ENCODE data around the gene MINDY4. TPM values are rescaled to one million over a fixed set of nuclear protein-coding genes. Genes with fewer than 3 reads are reported as not detected.
A peak's percentile ranks its signal among the peaks of the same experiment; 100 is the strongest.

MINDY4 gene
- total RNA-seq, 5 donors from 2014 or later (not counting 1 experiment from before 2014, with no cell fraction given), result 0.60 to 1.7 (median 1.2) TPM

- WGBS (ENCODE audit: insufficient coverage), result no CpG with 5 or more reads among the region's 1 CpG
- Histone ChIP-seq H3K27ac (ENCODE audit: low read length) (no peak overlapping the region), H3K4me3 (ENCODE audit: control insufficient read depth in 1 of 2, extremely low read depth in 1 of 2, low read length in 1 of 2) (peak overlapping the region in 1 of 2 donors; percentile 5), H3K27me3 (replicated peaks in 1 of 2; ENCODE audit: control insufficient read depth in 2 of 2, extremely low read depth in 1 of 2, insufficient read depth in 2 of 2, low read length in 1 of 2) (no peaks in the 10 kb centered on the region), H3K4me1 (ENCODE audit: control insufficient read depth in 1 of 2, extremely low read depth in 1 of 2, insufficient read depth in 2 of 2, low read length in 2 of 2) (peaks cover 6% of the 10 kb centered on the region in 2 experiments), H3K9me3 (no peaks in the 10 kb centered on the region), H3K36me3 (ENCODE audit: control insufficient read depth in 2 of 2, extremely low read depth in 1 of 2, insufficient read depth in 1 of 2, low read length in 1 of 2) (no peaks in the 10 kb centered on the region)
- H3K27me3 Mint-ChIP-seq, result no peaks in the 10 kb centered on the region
- no peak overlapping the region for H3K4me3 Mint-ChIP-seq
- H3K9me3 Mint-ChIP-seq, result no peaks in the 10 kb centered on the region
- ATAC-seq (replicated peaks in 1 of 4), result peak in 1 of 4 experiments; percentile 66
- POLR2A ChIA-PET, result no interaction called here
- peak overlapping the region in 1 of 2 donors; percentile 50 for H3K27ac Mint-ChIP-seq
- no peaks in the 10 kb centered on the region for H3K36me3 Mint-ChIP-seq
- DNase-seq, result no peak
- H3K4me1 Mint-ChIP-seq, result peaks cover 2 to 18% (median 15%) of the 10 kb centered on the region in 3 donors
- CTCF ChIA-PET, result interaction anchor here (0.7 kb wide), 2 partner anchors 160 to 326 kb away, joined by 3 to 4 read pairs; no protein-coding TSS in a partner anchor
Observed at GRCh38 chr7:30796105-30796869, 25.1 kb downstream of the MINDY4 start.

GRCh38 chr7:30797176-30798040 is 26.2 kb downstream of the MINDY4 start:
- ChIA-PET POLR2A (no interaction called here), CTCF (interaction anchor here in 1 of 2 donors (0.7 kb wide), 1 partner anchor 325 kb away, joined by 3 read pairs; no protein-coding TSS in a partner anchor)
- no peaks in the 10 kb centered on the region for H3K9me3 ChIP-seq
- H3K4me3 ChIP-seq (ENCODE audit: control insufficient read depth in 1 of 2, extremely low read depth in 1 of 2, low read length in 1 of 2), result no peak overlapping the region
- WGBS (ENCODE audit: insufficient coverage), result 91% methylated on average over 5 of the region's 8 CpGs
- Mint-ChIP-seq H3K4me1 (peaks cover 2 to 18% (median 15%) of the 10 kb centered on the region in 3 donors), H3K36me3 (no peaks in the 10 kb centered on the region), H3K9me3 (no peaks in the 10 kb centered on the region), H3K27me3 (no peaks in the 10 kb centered on the region), H3K4me3 (no peak overlapping the region), H3K27ac (peak overlapping the region in 1 of 2 donors; percentile 50)
- H3K27ac ChIP-seq (ENCODE audit: low read length), result no peak overlapping the region
- ATAC-seq (replicated peaks in 1 of 4) (no peak), DNase-seq (no peak)
- peaks cover 6% of the 10 kb centered on the region in 2 experiments for H3K4me1 ChIP-seq (ENCODE audit: control insufficient read depth in 1 of 2, extremely low read depth in 1 of 2, insufficient read depth in 2 of 2, low read length in 2 of 2)
- H3K27me3 ChIP-seq (replicated peaks in 1 of 2; ENCODE audit: control insufficient read depth in 2 of 2, extremely low read depth in 1 of 2, insufficient read depth in 2 of 2, low read length in 1 of 2), result no peaks in the 10 kb centered on the region
- no peaks in the 10 kb centered on the region for H3K36me3 ChIP-seq (ENCODE audit: control insufficient read depth in 2 of 2, extremely low read depth in 1 of 2, insufficient read depth in 1 of 2, low read length in 1 of 2)

GRCh38 chr7:30799206-30799975 is 28.2 kb downstream of the MINDY4 start:
- ChIA-PET CTCF (interaction anchor here in 1 of 2 donors (1.0 to 1.1 kb wide), 3 partner anchors 322 to 335 kb away, joined by 3 to 5 read pairs (median 4); no protein-coding TSS in a partner anchor), POLR2A (no interaction called here)
- H3K27me3 ChIP-seq (replicated peaks in 1 of 2; ENCODE audit: control insufficient read depth in 2 of 2, extremely low read depth in 1 of 2, insufficient read depth in 2 of 2, low read length in 1 of 2), result no peaks in the 10 kb centered on the region
- H3K4me1 Mint-ChIP-seq, result peaks cover 2 to 18% (median 15%) of the 10 kb centered on the region in 3 donors
- 100% methylated on average over 2 of the region's 2 CpGs for WGBS (ENCODE audit: insufficient coverage)
- H3K27me3 Mint-ChIP-seq, result no peaks in the 10 kb centered on the region
- peaks cover 6% of the 10 kb centered on the region in 2 experiments for H3K4me1 ChIP-seq (ENCODE audit: control insufficient read depth in 1 of 2, extremely low read depth in 1 of 2, insufficient read depth in 2 of 2, low read length in 2 of 2)
- ATAC-seq (replicated peaks in 1 of 4) (no peak), DNase-seq (no peak)
- no peaks in the 10 kb centered on the region for H3K36me3 ChIP-seq (ENCODE audit: control insufficient read depth in 2 of 2, extremely low read depth in 1 of 2, insufficient read depth in 1 of 2, low read length in 1 of 2)
- no peaks in the 10 kb centered on the region for H3K9me3 Mint-ChIP-seq
- no peak overlapping the region for H3K4me3 Mint-ChIP-seq
- no peak overlapping the region for H3K27ac ChIP-seq (ENCODE audit: low read length)
- H3K27ac Mint-ChIP-seq, result no peak overlapping the region
- H3K36me3 Mint-ChIP-seq, result no peaks in the 10 kb centered on the region
- no peaks in the 10 kb centered on the region for H3K9me3 ChIP-seq
- no peak overlapping the region for H3K4me3 ChIP-seq (ENCODE audit: control insufficient read depth in 1 of 2, extremely low read depth in 1 of 2, low read length in 1 of 2)

- POLR2A ChIA-PET, result no interaction called here
- H3K36me3 Mint-ChIP-seq, result no peaks in the 10 kb centered on the region
Observed at GRCh38 chr7:30799976-30800661, 28.9 kb downstream of the MINDY4 start.

GRCh38 chr7:30800785-30801252 is 29.6 kb downstream of the MINDY4 start:
- no peak overlapping the region for H3K4me3 Mint-ChIP-seq
- peaks cover 0 to 3% of the 10 kb centered on the region in 2 experiments for H3K27me3 ChIP-seq (replicated peaks in 1 of 2; ENCODE audit: control insufficient read depth in 2 of 2, extremely low read depth in 1 of 2, insufficient read depth in 2 of 2, low read length in 1 of 2)
- peaks cover 6% of the 10 kb centered on the region in 2 experiments for H3K4me1 ChIP-seq (ENCODE audit: control insufficient read depth in 1 of 2, extremely low read depth in 1 of 2, insufficient read depth in 2 of 2, low read length in 2 of 2)
- H3K27me3 Mint-ChIP-seq, result no peaks in the 10 kb centered on the region
- H3K27ac Mint-ChIP-seq, result no peak overlapping the region
- no peak overlapping the region for H3K27ac ChIP-seq (ENCODE audit: low read length)
- ChIA-PET CTCF (interaction anchor here in 1 of 2 donors (0.9 kb wide), 1 partner anchor 20 kb away, joined by 3 read pairs; no protein-coding TSS in a partner anchor), POLR2A (no interaction called here)
- no peaks in the 10 kb centered on the region for H3K9me3 ChIP-seq
- WGBS (ENCODE audit: insufficient coverage), result 51% methylated on average over 5 of the region's 6 CpGs
- no peak overlapping the region for H3K4me3 ChIP-seq (ENCODE audit: control insufficient read depth in 1 of 2, extremely low read depth in 1 of 2, low read length in 1 of 2)
- peaks cover 2 to 14% (median 13%) of the 10 kb centered on the region in 3 donors for H3K4me1 Mint-ChIP-seq
- DNase-seq (peak in 18 of 35 experiments; percentile 6 to 62 (median 13)), ATAC-seq (replicated peaks in 1 of 4) (peak in 3 of 4 experiments; percentile 34 to 55 (median 51))
- no peaks in the 10 kb centered on the region for H3K36me3 ChIP-seq (ENCODE audit: control insufficient read depth in 2 of 2, extremely low read depth in 1 of 2, insufficient read depth in 1 of 2, low read length in 1 of 2)
- H3K9me3 Mint-ChIP-seq, result no peaks in the 10 kb centered on the region
- H3K36me3 Mint-ChIP-seq, result no peaks in the 10 kb centered on the region

More at GRCh38 chr7:30799976-30800661, 28.9 kb downstream of the MINDY4 start:
- CTCF ChIA-PET, result interaction anchor here in 1 of 2 donors (1.0 to 1.1 kb wide), 3 partner anchors 321 to 334 kb away, joined by 3 to 5 read pairs (median 4); no protein-coding TSS in a partner anchor
- WGBS (ENCODE audit: insufficient coverage), result 81% methylated on average over 5 of the region's 5 CpGs
- no peak overlapping the region for H3K4me3 Mint-ChIP-seq
- H3K4me1 Mint-ChIP-seq, result peaks cover 2 to 18% (median 15%) of the 10 kb centered on the region in 3 donors
- Histone ChIP-seq H3K36me3 (ENCODE audit: control insufficient read depth in 2 of 2, extremely low read depth in 1 of 2, insufficient read depth in 1 of 2, low read length in 1 of 2) (no peaks in the 10 kb centered on the region), H3K27ac (ENCODE audit: low read length) (no peak overlapping the region), H3K4me3 (ENCODE audit: control insufficient read depth in 1 of 2, extremely low read depth in 1 of 2, low read length in 1 of 2) (no peak overlapping the region), H3K27me3 (replicated peaks in 1 of 2; ENCODE audit: control insufficient read depth in 2 of 2, extremely low read depth in 1 of 2, insufficient read depth in 2 of 2, low read length in 1 of 2) (peaks cover 0 to 3% of the 10 kb centered on the region in 2 experiments), H3K9me3 (no peaks in the 10 kb centered on the region), H3K4me1 (ENCODE audit: control insufficient read depth in 1 of 2, extremely low read depth in 1 of 2, insufficient read depth in 2 of 2, low read length in 2 of 2) (peaks cover 6% of the 10 kb centered on the region in 2 experiments)
- DNase-seq (no peak), ATAC-seq (replicated peaks in 1 of 4) (no peak)
- no peaks in the 10 kb centered on the region for H3K27me3 Mint-ChIP-seq
- no peaks in the 10 kb centered on the region for H3K9me3 Mint-ChIP-seq
- H3K27ac Mint-ChIP-seq, result no peak overlapping the region

All from T-cell (primary cell).